GM23338 (cell line): ENCODE data around the gene POLDIP2. TPM values are rescaled to one million over a fixed set of nuclear protein-coding genes. Genes with fewer than 3 reads are reported as not detected.

Experiments
- ATAC-seq: fragments of 200-7000 bp; cut with Tn5 transposase; 3 replicates; pipeline ENCODE4 v1.9.1; 2020
- DNase-seq: peaks from one replicate; pipeline ENCODE4 v3.0.0-alpha.2; 2015; ENCODE audit warnings: low spot score
- H2AFZ ChIP-seq: fragments of 200-600 bp; sonication (generic); 2 replicates; pipeline ENCODE4 v1.8.0; 2016; ENCODE audit warnings: antibody characterized with exemption, mild to moderate bottlenecking, moderate library complexity
- H3F3A ChIP-seq: fragments of 200-600 bp; sonication (generic); replicated peaks from 2 replicates; pipeline ENCODE4 v1.8.0; 2017; ENCODE audit warnings: antibody characterized with exemption, mixed run types, low read depth
- H3K27ac ChIP-seq: fragments of 200-600 bp; sonication (generic); 2 replicates; pipeline ENCODE4 v1.6.1; 2016; ENCODE audit warnings: low read depth
- H3K27me3 ChIP-seq: fragments of 200-600 bp; sonication (generic); 2 replicates; pipeline ENCODE4 v1.8.0; 2016; ENCODE audit warnings: mild to moderate bottlenecking, mixed run types, moderate library complexity; ENCODE audit not compliant: insufficient read depth
- H3K36me3 ChIP-seq: fragments of 200-600 bp; sonication (generic); 2 replicates; pipeline ENCODE4 v1.8.0; 2016; ENCODE audit warnings: mild to moderate bottlenecking; ENCODE audit not compliant: insufficient read depth
- H3K4me1 ChIP-seq: fragments of 200-600 bp; sonication (generic); 2 replicates; pipeline ENCODE4 v1.8.0; 2016; ENCODE audit warnings: mild to moderate bottlenecking, moderate library complexity; ENCODE audit not compliant: insufficient read depth
- H3K4me2 ChIP-seq: fragments of 200-600 bp; sonication (generic); 2 replicates; pipeline ENCODE4 v1.7.1; 2017; ENCODE audit warnings: mixed run types
- H3K4me3 ChIP-seq: fragments of 200-600 bp; sonication (generic); 2 replicates; pipeline ENCODE4 v1.6.1; 2016; ENCODE audit warnings: mixed run types
- H3K79me2 ChIP-seq: fragments of 200-600 bp; sonication (generic); replicated peaks from 2 replicates; pipeline ENCODE4 v1.8.0; 2017; ENCODE audit warnings: mild to moderate bottlenecking; ENCODE audit not compliant: insufficient read depth
- H3K9me2 ChIP-seq: fragments of 200-600 bp; sonication (generic); 2 replicates; pipeline ENCODE4 v1.8.0; 2017; ENCODE audit not compliant: insufficient read depth
- H4K20me1 ChIP-seq: fragments of 200-600 bp; sonication (generic); replicated peaks from 2 replicates; pipeline ENCODE4 v1.8.0; 2017; ENCODE audit warnings: mild to moderate bottlenecking; ENCODE audit not compliant: insufficient read depth
- H3K27ac Mint-ChIP-seq: 2 replicates; pipeline ENCODE4 v1.8.0; 2020; ENCODE audit warnings: inconsistent platforms, mild to moderate bottlenecking, moderate library complexity, mixed read lengths
- H3K27me3 Mint-ChIP-seq: 3 replicates; pipeline ENCODE4 v1.8.0; 2022; ENCODE audit warnings: low read depth, mild to moderate bottlenecking, moderate library complexity, mixed read lengths, inconsistent platforms; ENCODE audit not compliant: insufficient read depth, poor library complexity
- H3K36me3 Mint-ChIP-seq: 3 replicates; pipeline ENCODE4 v1.8.0; 2021; ENCODE audit warnings: low read depth, mild to moderate bottlenecking, inconsistent platforms, moderate library complexity, mixed read lengths
- H3K4me1 Mint-ChIP-seq: 3 replicates; pipeline ENCODE4 v1.8.0; 2020; ENCODE audit warnings: mild to moderate bottlenecking, inconsistent platforms, mixed read lengths
- H3K4me3 Mint-ChIP-seq: 3 replicates; pipeline ENCODE4 v1.8.0; 2021; ENCODE audit warnings: moderate library complexity, mild to moderate bottlenecking, inconsistent platforms, mixed read lengths
- H3K9me3 Mint-ChIP-seq: 3 replicates; pipeline ENCODE4 v1.8.0; 2020; ENCODE audit warnings: moderate library complexity, mild to moderate bottlenecking, inconsistent platforms, mixed read lengths
- CREB1 ChIP-seq: fragments of 250-450 bp; sonication (Bioruptor Pico); IDR thresholded peaks from 2 replicates; pipeline ENCODE4 v1.5.0; 2020; ENCODE audit warnings: low read depth, mild to moderate bottlenecking, moderate library complexity
- CTCF ChIP-seq, 2 experiments: fragments of 200-600 bp in 1 of 2; sonication (generic) in 1 of 2; conservative IDR thresholded peaks; 2 replicates each; pipeline versions ENCODE4 v1.5.1 to v1.6.1; 2016 to 2017; ENCODE audit warnings: antibody characterized with exemption in 2 of 2, low read depth in 2 of 2, mild to moderate bottlenecking in 2 of 2, moderate library complexity in 1 of 2
- EZH2 ChIP-seq: fragments of 200-600 bp; sonication (generic); IDR thresholded peaks from one replicate; pipeline ENCODE4 v1.8.0; 2017; ENCODE audit warnings: antibody characterized with exemption, mild to moderate bottlenecking, low read depth; ENCODE audit not compliant: unreplicated experiment
- EZH2phosphoT487 ChIP-seq: fragments of 200-600 bp; sonication (generic); IDR thresholded peaks from one replicate; pipeline ENCODE4 v1.8.1; 2018; ENCODE audit warnings: antibody characterized with exemption; ENCODE audit not compliant: unreplicated experiment
- JUNB ChIP-seq: IDR thresholded peaks from one replicate; pipeline ENCODE4 v1.6.1; 2016; ENCODE audit warnings: antibody characterized with exemption; ENCODE audit not compliant: unreplicated experiment
- NANOG ChIP-seq: IDR thresholded peaks from 2 replicates; pipeline ENCODE4 v1.6.1; 2016; ENCODE audit warnings: antibody characterized with exemption, borderline replicate concordance
- POLR2AphosphoS5 ChIP-seq: IDR thresholded peaks from 2 replicates; pipeline ENCODE4 v1.6.1; 2016; ENCODE audit warnings: antibody characterized with exemption, low read depth
- STAT1 ChIP-seq: IDR thresholded peaks from one replicate; pipeline ENCODE4 v1.6.1; 2016; ENCODE audit warnings: antibody characterized with exemption; ENCODE audit not compliant: unreplicated experiment
- ZNF114 ChIP-seq: fragments of 250-450 bp; sonication (Bioruptor Pico); IDR thresholded peaks from 2 replicates; pipeline ENCODE4 v1.5.0; 2020; ENCODE audit warnings: mild to moderate bottlenecking, moderate library complexity
- ZNF331 ChIP-seq: fragments of 250-450 bp; sonication (Bioruptor Pico); IDR thresholded peaks from 2 replicates; pipeline ENCODE4 v1.5.0; 2020; ENCODE audit warnings: low read depth, mild to moderate bottlenecking, moderate library complexity
- polyA plus RNA-seq: library from polyadenylated mRNA; unstranded; fragments of >200 nt; fragmentation: Nextera tagmentation; extraction: Ambion mirVana; gene quantifications from 2 replicates; pipeline ENCODE4 v1.2.1, GENCODE V29; 2016
- total RNA-seq: library from RNA; depleted of rRNA; stranded (reverse); fragments of >200 nt; shearing (Covaris generic); gene quantifications from 2 replicates; pipeline ENCODE4 v1.2.3, GENCODE V29; 2014
- TF ChIP-seq, protein P1 (sequence below): fragments of 250-450 bp; sonication (Bioruptor Pico); IDR thresholded peaks from 2 replicates; pipeline ENCODE4 v1.5.0; 2020; ENCODE audit warnings: mild to moderate bottlenecking, moderate library complexity
- TF ChIP-seq, protein P2 (sequence below): IDR thresholded peaks from 2 replicates; pipeline ENCODE4 v1.6.1; 2016; ENCODE audit warnings: antibody characterized with exemption
- TF ChIP-seq, protein P3 (sequence below): IDR thresholded peaks from one replicate; pipeline ENCODE4 v1.6.1; 2018; ENCODE audit warnings: antibody characterized with exemption; ENCODE audit not compliant: unreplicated experiment

POLDIP2 gene
- total and polyA plus RNA-seq, 2 experiments from 2014 or later = 45.7 to 77.1 TPM

DNA sequence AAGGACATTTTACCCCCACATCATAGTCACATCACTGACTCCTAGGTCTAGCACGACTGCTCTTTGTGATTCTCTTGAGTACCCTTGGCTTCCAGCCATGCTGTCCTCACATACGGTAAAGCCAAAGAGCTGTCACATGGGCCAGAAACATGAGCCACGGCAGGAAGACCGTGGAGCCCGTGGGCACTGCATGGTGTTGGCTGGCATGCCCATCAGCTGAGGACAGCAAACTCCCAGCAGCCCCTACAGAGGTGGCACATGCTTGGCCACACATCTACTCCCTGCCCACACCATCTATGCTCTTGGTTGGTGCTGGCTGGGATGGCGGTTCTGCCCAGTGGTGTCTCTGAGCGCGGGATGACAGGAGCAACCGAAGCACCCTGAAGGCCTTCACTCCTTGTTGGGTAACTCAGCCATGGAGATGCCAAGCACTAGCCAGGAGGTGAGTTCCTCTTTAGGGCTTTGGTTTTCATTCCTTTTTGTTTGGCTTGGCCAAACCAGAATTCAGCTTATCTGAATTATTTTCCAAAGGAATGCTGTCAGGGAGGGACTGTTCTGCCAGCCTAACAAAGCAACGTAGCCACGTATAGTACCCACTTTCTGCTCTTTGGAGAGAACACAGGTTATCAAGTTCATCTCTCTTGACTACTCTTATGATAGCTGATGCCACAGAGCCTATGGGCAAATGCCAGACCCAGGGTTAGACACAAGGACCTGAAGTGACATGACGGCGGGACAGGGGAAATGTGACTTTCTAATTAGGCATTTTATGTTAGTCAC lies 11.7 kb downstream of the POLDIP2 start:
- DNase-seq (no peak), ATAC-seq (no peak)
- no peak overlapping the region for H3K4me3 Mint-ChIP-seq
- peaks cover 8% of the 10 kb centered on the region; the same call in 1 of the 2 replicates for H4K20me1 ChIP-seq
- TF ChIP-seq POLR2AphosphoS5 (no peak), ZNF114 (CRISPR knock-in tag) (no peak), CTCF (conservative IDR thresholded peaks at IDR 0.05; ENCODE audit: low read depth in 2 of 2) (no peak), EZH2 (no peak), EZH2phosphoT487 (no peak), STAT1 (no peak), CREB1 (CRISPR knock-in tag) (no peak), JUNB (no peak), ZNF331 (CRISPR knock-in tag) (no peak), NANOG (no peak)
- TF ChIP-seq, protein P1, sequence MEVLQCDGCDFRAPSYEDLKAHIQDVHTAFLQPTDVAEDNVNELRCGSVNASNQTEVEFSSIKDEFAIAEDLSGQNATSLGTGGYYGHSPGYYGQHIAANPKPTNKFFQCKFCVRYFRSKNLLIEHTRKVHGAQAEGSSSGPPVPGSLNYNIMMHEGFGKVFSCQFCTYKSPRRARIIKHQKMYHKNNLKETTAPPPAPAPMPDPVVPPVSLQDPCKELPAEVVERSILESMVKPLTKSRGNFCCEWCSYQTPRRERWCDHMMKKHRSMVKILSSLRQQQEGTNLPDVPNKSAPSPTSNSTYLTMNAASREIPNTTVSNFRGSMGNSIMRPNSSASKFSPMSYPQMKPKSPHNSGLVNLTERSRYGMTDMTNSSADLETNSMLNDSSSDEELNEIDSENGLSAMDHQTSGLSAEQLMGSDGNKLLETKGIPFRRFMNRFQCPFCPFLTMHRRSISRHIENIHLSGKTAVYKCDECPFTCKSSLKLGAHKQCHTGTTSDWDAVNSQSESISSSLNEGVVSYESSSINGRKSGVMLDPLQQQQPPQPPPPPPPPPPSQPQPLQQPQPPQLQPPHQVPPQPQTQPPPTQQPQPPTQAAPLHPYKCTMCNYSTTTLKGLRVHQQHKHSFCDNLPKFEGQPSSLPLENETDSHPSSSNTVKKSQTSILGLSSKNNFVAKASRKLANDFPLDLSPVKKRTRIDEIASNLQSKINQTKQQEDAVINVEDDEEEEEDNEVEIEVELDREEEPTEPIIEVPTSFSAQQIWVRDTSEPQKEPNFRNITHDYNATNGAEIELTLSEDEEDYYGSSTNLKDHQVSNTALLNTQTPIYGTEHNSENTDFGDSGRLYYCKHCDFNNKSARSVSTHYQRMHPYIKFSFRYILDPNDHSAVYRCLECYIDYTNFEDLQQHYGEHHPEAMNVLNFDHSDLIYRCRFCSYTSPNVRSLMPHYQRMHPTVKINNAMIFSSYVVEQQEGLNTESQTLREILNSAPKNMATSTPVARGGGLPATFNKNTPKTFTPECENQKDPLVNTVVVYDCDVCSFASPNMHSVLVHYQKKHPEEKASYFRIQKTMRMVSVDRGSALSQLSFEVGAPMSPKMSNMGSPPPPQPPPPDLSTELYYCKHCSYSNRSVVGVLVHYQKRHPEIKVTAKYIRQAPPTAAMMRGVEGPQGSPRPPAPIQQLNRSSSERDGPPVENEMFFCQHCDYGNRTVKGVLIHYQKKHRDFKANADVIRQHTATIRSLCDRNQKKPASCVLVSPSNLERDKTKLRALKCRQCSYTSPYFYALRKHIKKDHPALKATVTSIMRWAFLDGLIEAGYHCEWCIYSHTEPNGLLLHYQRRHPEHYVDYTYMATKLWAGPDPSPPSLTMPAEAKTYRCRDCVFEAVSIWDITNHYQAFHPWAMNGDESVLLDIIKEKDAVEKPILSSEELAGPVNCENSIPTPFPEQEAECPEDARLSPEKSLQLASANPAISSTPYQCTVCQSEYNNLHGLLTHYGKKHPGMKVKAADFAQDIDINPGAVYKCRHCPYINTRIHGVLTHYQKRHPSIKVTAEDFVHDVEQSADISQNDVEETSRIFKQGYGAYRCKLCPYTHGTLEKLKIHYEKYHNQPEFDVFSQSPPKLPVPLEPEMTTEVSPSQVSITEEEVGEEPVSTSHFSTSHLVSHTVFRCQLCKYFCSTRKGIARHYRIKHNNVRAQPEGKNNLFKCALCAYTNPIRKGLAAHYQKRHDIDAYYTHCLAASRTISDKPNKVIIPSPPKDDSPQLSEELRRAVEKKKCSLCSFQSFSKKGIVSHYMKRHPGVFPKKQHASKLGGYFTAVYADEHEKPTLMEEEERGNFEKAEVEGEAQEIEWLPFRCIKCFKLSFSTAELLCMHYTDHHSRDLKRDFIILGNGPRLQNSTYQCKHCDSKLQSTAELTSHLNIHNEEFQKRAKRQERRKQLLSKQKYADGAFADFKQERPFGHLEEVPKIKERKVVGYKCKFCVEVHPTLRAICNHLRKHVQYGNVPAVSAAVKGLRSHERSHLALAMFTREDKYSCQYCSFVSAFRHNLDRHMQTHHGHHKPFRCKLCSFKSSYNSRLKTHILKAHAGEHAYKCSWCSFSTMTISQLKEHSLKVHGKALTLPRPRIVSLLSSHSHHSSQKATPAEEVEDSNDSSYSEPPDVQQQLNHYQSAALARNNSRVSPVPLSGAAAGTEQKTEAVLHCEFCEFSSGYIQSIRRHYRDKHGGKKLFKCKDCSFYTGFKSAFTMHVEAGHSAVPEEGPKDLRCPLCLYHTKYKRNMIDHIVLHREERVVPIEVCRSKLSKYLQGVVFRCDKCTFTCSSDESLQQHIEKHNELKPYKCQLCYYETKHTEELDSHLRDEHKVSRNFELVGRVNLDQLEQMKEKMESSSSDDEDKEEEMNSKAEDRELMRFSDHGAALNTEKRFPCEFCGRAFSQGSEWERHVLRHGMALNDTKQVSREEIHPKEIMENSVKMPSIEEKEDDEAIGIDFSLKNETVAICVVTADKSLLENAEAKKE (CRISPR knock-in tag) = no peak
- TF ChIP-seq, protein P2, sequence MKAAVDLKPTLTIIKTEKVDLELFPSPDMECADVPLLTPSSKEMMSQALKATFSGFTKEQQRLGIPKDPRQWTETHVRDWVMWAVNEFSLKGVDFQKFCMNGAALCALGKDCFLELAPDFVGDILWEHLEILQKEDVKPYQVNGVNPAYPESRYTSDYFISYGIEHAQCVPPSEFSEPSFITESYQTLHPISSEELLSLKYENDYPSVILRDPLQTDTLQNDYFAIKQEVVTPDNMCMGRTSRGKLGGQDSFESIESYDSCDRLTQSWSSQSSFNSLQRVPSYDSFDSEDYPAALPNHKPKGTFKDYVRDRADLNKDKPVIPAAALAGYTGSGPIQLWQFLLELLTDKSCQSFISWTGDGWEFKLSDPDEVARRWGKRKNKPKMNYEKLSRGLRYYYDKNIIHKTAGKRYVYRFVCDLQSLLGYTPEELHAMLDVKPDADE = no peak
- TF ChIP-seq, protein P3, sequence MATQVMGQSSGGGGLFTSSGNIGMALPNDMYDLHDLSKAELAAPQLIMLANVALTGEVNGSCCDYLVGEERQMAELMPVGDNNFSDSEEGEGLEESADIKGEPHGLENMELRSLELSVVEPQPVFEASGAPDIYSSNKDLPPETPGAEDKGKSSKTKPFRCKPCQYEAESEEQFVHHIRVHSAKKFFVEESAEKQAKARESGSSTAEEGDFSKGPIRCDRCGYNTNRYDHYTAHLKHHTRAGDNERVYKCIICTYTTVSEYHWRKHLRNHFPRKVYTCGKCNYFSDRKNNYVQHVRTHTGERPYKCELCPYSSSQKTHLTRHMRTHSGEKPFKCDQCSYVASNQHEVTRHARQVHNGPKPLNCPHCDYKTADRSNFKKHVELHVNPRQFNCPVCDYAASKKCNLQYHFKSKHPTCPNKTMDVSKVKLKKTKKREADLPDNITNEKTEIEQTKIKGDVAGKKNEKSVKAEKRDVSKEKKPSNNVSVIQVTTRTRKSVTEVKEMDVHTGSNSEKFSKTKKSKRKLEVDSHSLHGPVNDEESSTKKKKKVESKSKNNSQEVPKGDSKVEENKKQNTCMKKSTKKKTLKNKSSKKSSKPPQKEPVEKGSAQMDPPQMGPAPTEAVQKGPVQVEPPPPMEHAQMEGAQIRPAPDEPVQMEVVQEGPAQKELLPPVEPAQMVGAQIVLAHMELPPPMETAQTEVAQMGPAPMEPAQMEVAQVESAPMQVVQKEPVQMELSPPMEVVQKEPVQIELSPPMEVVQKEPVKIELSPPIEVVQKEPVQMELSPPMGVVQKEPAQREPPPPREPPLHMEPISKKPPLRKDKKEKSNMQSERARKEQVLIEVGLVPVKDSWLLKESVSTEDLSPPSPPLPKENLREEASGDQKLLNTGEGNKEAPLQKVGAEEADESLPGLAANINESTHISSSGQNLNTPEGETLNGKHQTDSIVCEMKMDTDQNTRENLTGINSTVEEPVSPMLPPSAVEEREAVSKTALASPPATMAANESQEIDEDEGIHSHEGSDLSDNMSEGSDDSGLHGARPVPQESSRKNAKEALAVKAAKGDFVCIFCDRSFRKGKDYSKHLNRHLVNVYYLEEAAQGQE = no peak
- H3K27me3 ChIP-seq = no peaks in the 10 kb centered on the region
- H3K27ac Mint-ChIP-seq = no peak overlapping the region
- H3F3A ChIP-seq = no peaks in the 10 kb centered on the region
- no peaks in the 10 kb centered on the region for H3K9me3 Mint-ChIP-seq
- H3K27me3 Mint-ChIP-seq = peaks cover 9% of the 10 kb centered on the region
- H3K9me2 ChIP-seq = no peaks in the 10 kb centered on the region
- no peak overlapping the region for H2AFZ ChIP-seq
- no peak overlapping the region for H3K4me3 ChIP-seq
- H3K36me3 ChIP-seq = peaks cover 15% of the 10 kb centered on the region
- no peak overlapping the region for H3K4me2 ChIP-seq
- H3K79me2 ChIP-seq = no peaks in the 10 kb centered on the region
- no peaks in the 10 kb centered on the region; the same call in 1 of the 2 replicates for H3K4me1 ChIP-seq
- H3K36me3 Mint-ChIP-seq = peaks cover 57% of the 10 kb centered on the region
- no peak overlapping the region for H3K27ac ChIP-seq
- peaks cover 16% of the 10 kb centered on the region for H3K4me1 Mint-ChIP-seq
